Gastrocnemius medialis (tissue), 4 donors: ENCODE measurements around the gene GNAS-AS1. TPM values are rescaled to one million over a fixed set of nuclear protein-coding genes. Genes with fewer than 3 reads are reported as not detected.
A peak's percentile ranks its signal among the peaks of the same experiment; 100 is the strongest.

Source experiments
- ATAC-seq, 2 donors: fragments of 150-250 bp; one replicate each; pipeline ENCODE4 v1.9.1; 2016
- DNase-seq, 2 donors: peaks; one replicate each; pipeline ENCODE4 v3.0.0-alpha.2; 2019
- H3K27ac ChIP-seq, 4 donors: fragments of 200-600 bp; sonication (generic); 1 replicate in 1 of 4; 2 replicates in 3 of 4; pipeline ENCODE4 v1.5.1; 2016 to 2018; ENCODE audit warnings: mild to moderate bottlenecking in 2 of 4, moderate library complexity in 1 of 4
- H3K27me3 ChIP-seq, 3 donors: fragments of 200-600 bp; sonication (generic) in 2 of 3; 1 replicate in 1 of 3; 2 replicates in 2 of 3; pipeline versions ENCODE4 v1.5.1 to v1.6.0; 2016 to 2019; ENCODE audit warnings: mild to moderate bottlenecking in 1 of 3, moderate library complexity in 1 of 3
- H3K36me3 ChIP-seq, 2 donors: fragments of 200-600 bp; sonication (generic) in 1 of 2; one replicate each; pipeline ENCODE4 v1.5.1; 2017 to 2018
- H3K4me1 ChIP-seq, 2 donors: fragments of 200-600 bp; sonication (generic) in 1 of 2; one replicate each; pipeline ENCODE4 v1.5.1; 2016 to 2017; ENCODE audit warnings: mild to moderate bottlenecking in 2 of 2
- H3K4me3 ChIP-seq, 4 donors: fragments of 200-600 bp; sonication (generic) in 3 of 4; 1 replicate in 1 of 4; 2 replicates in 3 of 4; pipeline ENCODE4 v1.5.1; 2016 to 2019; ENCODE audit warnings: mild to moderate bottlenecking in 2 of 4
- H3K9me3 ChIP-seq, 3 donors: fragments of 200-600 bp; sonication (generic) in 2 of 3; 1 replicate in 1 of 3; 2 replicates in 2 of 3; pipeline ENCODE4 v1.5.1; 2016 to 2019
- POLR2A ChIP-seq, 2 donors: fragments of 450-650 bp; IDR thresholded peaks; one replicate each; pipeline ENCODE4 v1.6.1; 2017; ENCODE audit warnings: antibody characterized with exemption in 2 of 2, mild to moderate bottlenecking in 2 of 2, moderate library complexity in 2 of 2
- in situ Hi-C, 4 donors: fragments of 200-750 bp; cut with MboI; loops; one replicate each; pipeline versions ENCODE4 v1.15.0 to v1.8.0; 2017; ENCODE audit warnings: low sequenced_read_pairs in 4 of 4
- intact Hi-C: fragments of 100-400 bp; cut with DNase I; formaldehyde crosslinking; loops from one replicate; pipeline ENCODE4 v1.15.1; 2023; ENCODE audit warnings: low total_unique reads
- total RNA-seq, 4 donors: library from RNA; depleted of rRNA; stranded (reverse); fragments of >200 nt; gene quantifications; one replicate each; pipeline versions ENCODE4 v1.1.0 to v1.2.3, GENCODE V29; 2016
- TF ChIP-seq, protein P1 (sequence below), 5 experiments: fragments of 450-650 bp in 3 of 5; fragments of 200-600 bp in 2 of 5; sonication (generic) in 2 of 5; IDR thresholded peaks in 4 of 5; conservative IDR thresholded peaks in 1 of 5; 1 replicate in 4 of 5; 2 replicates in 1 of 5; pipeline ENCODE4 v1.5.1; 2016 to 2019; ENCODE audit warnings: antibody characterized with exemption in 5 of 5, mild to moderate bottlenecking in 3 of 5, moderate library complexity in 3 of 5

GNAS-AS1 gene
- total RNA-seq, 4 donors from 2014 or later: not detected

DNA sequence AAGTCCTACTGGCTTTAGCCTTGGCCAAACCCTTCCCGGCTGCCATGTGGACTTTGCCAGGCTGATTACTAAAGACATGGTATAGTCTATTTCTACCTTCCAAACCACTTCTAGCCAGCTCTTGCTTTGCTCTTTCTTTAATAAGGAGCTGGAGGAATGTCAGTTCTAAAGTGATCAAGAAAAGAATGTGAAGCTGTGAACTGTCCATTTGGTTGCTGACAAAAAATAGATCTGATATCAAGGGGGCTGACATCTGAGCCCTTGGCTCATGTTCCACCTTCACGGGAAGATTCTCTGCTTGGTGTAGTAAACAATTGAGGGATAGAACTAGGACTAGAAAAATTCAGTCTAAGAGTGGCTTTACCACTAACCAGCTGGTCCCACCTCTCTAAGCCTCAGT is 22.6 kb downstream of the GNAS-AS1 start:
- Histone ChIP-seq H3K4me1 (peaks cover 0 to 30% of the 10 kb centered on the region in 2 donors), H3K9me3 (no peaks in the 10 kb centered on the region), H3K36me3 (no peaks in the 10 kb centered on the region), H3K4me3 (no peak overlapping the region), H3K27ac (peak overlapping the region in 3 of 4 donors; percentile 45 to 63 (median 60)), H3K27me3 (no peaks in the 10 kb centered on the region)
- ATAC-seq (no peak), DNase-seq (no peak)
- intact Hi-C loops (no loop called here), in situ Hi-C loops (loop anchor here in 1 of 4 donors (25.0 kb wide), 1 partner anchor 591 kb away; the partner anchor contains the start of gene ANKRD60)
- TF ChIP-seq, protein P1, sequence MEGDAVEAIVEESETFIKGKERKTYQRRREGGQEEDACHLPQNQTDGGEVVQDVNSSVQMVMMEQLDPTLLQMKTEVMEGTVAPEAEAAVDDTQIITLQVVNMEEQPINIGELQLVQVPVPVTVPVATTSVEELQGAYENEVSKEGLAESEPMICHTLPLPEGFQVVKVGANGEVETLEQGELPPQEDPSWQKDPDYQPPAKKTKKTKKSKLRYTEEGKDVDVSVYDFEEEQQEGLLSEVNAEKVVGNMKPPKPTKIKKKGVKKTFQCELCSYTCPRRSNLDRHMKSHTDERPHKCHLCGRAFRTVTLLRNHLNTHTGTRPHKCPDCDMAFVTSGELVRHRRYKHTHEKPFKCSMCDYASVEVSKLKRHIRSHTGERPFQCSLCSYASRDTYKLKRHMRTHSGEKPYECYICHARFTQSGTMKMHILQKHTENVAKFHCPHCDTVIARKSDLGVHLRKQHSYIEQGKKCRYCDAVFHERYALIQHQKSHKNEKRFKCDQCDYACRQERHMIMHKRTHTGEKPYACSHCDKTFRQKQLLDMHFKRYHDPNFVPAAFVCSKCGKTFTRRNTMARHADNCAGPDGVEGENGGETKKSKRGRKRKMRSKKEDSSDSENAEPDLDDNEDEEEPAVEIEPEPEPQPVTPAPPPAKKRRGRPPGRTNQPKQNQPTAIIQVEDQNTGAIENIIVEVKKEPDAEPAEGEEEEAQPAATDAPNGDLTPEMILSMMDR (IDR thresholded peaks at IDR 0.05 in 4 of 5, conservative IDR thresholded peaks at IDR 0.05 in 1 of 5): no peak
- TF ChIP-seq POLR2A (IDR thresholded peaks at IDR 0.05): no peak

DNA sequence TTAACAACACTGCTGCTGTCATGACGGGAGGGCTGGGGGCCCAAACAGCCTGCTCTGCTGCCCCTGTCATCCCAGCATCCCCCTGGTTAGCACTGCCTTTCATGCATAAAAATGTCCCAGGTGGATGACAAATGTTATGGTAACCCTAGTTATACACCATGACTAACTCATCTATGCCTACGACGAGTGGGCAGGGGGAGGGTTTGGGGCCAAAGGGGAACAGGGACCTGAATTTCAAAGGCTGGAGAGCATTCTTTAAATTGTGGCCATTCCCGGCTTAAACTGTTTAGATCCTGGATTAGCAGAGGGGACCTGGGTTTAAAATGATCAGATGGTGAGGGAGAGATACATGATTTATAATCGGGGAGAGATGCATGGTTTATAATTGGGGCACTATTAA is 24.4 kb downstream of the GNAS-AS1 start:
- intact Hi-C loops (no loop called here), in situ Hi-C loops (loop anchor here in 1 of 4 donors (25.0 kb wide), 1 partner anchor 589 kb away; the partner anchor contains the start of gene ANKRD60)
- Histone ChIP-seq H3K4me1 (peaks cover 0 to 35% of the 10 kb centered on the region in 2 donors), H3K36me3 (no peaks in the 10 kb centered on the region), H3K9me3 (no peaks in the 10 kb centered on the region), H3K27ac (peak overlapping the region in 1 of 4 donors; percentile 43), H3K27me3 (no peaks in the 10 kb centered on the region), H3K4me3 (no peak overlapping the region)
- DNase-seq (no peak), ATAC-seq (no peak)
- TF ChIP-seq, protein P1 (IDR thresholded peaks at IDR 0.05 in 4 of 5, conservative IDR thresholded peaks at IDR 0.05 in 1 of 5): no peak
- TF ChIP-seq POLR2A (IDR thresholded peaks at IDR 0.05): no peak

GRCh38 chr20:58825450-58825849 is 25.3 kb downstream of the GNAS-AS1 start:
- in situ Hi-C loops: loop anchor here in 1 of 4 donors (25.0 kb wide), 1 partner anchor 588 kb away; the partner anchor contains the start of gene ANKRD60
- ATAC-seq: no peak
- H3K27ac ChIP-seq: peak overlapping the region in 3 of 4 donors; percentile 33 to 51 (median 50)

GRCh38 chr20:58824843-58825242 is 25.9 kb downstream of the GNAS-AS1 start:
- ATAC-seq: peak; percentile 56 to 58
- intact Hi-C loops: no loop called here
- peak overlapping the region in 3 of 4 donors; percentile 40 to 51 (median 50) for H3K27ac ChIP-seq

More at GRCh38 chr20:58825450-58825849, 25.3 kb downstream of the GNAS-AS1 start:
- H3K4me1 ChIP-seq: peaks cover 0 to 35% of the 10 kb centered on the region in 2 donors
- TF ChIP-seq POLR2A (IDR thresholded peaks at IDR 0.05): no peak
- TF ChIP-seq, protein P1 (IDR thresholded peaks at IDR 0.05 in 4 of 5, conservative IDR thresholded peaks at IDR 0.05 in 1 of 5): no peak
- H3K4me3 ChIP-seq: no peak overlapping the region
- intact Hi-C loops: no loop called here
- H3K9me3 ChIP-seq: no peaks in the 10 kb centered on the region
- H3K27me3 ChIP-seq: no peaks in the 10 kb centered on the region
- no peak for DNase-seq
- H3K36me3 ChIP-seq: no peaks in the 10 kb centered on the region

More at GRCh38 chr20:58824843-58825242, 25.9 kb downstream of the GNAS-AS1 start:
- TF ChIP-seq, protein P1 (IDR thresholded peaks at IDR 0.05 in 4 of 5, conservative IDR thresholded peaks at IDR 0.05 in 1 of 5): no peak
- TF ChIP-seq POLR2A (IDR thresholded peaks at IDR 0.05): no peak
- peaks cover 0 to 35% of the 10 kb centered on the region in 2 donors for H3K4me1 ChIP-seq
- no peaks in the 10 kb centered on the region for H3K9me3 ChIP-seq
- no peaks in the 10 kb centered on the region for H3K36me3 ChIP-seq
- H3K4me3 ChIP-seq: no peak overlapping the region
- in situ Hi-C loops: loop anchor here in 1 of 4 donors (25.0 kb wide), 1 partner anchor 588 kb away; the partner anchor contains the start of gene ANKRD60
- H3K27me3 ChIP-seq: no peaks in the 10 kb centered on the region
- DNase-seq: peak; percentile 14 to 63
